ENCODE measurements around the gene WDR5B.

The WDR5B gene

DNA sequence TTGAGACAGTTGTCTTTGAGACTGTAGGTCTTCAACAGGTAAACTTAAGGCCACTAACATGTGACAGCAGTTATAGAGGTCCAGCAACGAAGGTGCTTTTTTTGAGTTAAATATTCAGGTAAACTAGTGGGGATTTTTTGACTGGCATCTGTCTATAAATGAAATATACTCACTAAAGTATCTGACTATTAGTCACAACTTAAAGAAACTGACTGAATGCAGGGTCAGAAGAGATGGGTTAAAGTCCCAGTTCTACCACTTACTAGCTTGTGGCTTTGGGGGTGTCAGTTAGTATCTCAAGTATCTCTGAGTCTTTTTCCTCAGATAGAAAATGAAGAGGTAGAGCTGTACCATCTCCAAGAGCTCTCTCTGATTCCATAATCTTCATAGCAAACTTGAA is 50.8 kb downstream of the WDR5B start:
- DNase-seq, result no peak

DNA sequence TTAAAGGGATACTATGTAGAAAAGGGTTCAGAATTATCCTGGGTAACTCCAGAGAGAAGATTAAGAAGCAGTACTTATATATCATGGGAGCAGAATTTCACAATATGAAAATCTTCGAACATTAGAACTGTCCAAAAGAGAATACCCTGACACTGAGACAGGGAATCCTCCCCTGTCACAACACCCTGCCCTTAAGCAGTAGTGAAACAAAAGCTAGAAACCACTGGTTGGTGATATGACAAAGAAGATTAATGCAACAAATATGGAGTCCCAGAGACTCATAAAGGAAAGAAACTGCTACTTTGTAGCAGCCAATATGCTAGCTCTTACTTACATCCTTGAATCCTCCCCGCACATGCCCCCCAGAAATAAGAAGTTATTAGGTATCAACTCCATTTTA is 51.4 kb downstream of the WDR5B start:
- no peak for DNase-seq

Measured in NCI-H1417 treated with DMSO at 0.1 percent for 48 hours (cell line).